PFSK-1 (cell line): ENCODE data around the gene VCL.
A peak's percentile ranks its signal among the peaks of the same experiment; 100 is the strongest.

ENCODE experiments used
- FOXP2 ChIP-seq: optimal IDR thresholded peaks from 2 replicates; pipeline ENCODE3; 2011; ENCODE audit warnings: borderline replicate concordance, control low read depth, inconsistent platforms; ENCODE audit not compliant: insufficient read depth; ENCODE audit errors: extremely low read length, extremely low read depth
- POLR2AphosphoS5 ChIP-seq: IDR thresholded peaks from 2 replicates; pipeline ENCODE4 v1.6.1; 2012; ENCODE audit warnings: low read depth, mild to moderate bottlenecking, control low read depth, low read length, moderate library complexity
- SIN3A ChIP-seq: IDR thresholded peaks from 2 replicates; pipeline ENCODE4 v1.6.1; 2012; ENCODE audit warnings: mild to moderate bottlenecking, low read length, moderate library complexity, borderline replicate concordance; ENCODE audit not compliant: insufficient read depth
- TAF1 ChIP-seq: IDR thresholded peaks from 2 replicates; pipeline ENCODE4 v1.6.1; 2012; ENCODE audit warnings: low read length, control low read depth, borderline replicate concordance; ENCODE audit not compliant: insufficient read depth
- TF ChIP-seq, protein P1 (sequence below), 2 experiments: IDR thresholded peaks; 2 replicates each; pipeline versions ENCODE4 v1.6.1 to v1.8.0; 2011 to 2012; ENCODE audit warnings: low read depth in 2 of 2, low read length in 2 of 2, control low read depth in 1 of 2, inconsistent platforms in 1 of 2, mild to moderate bottlenecking in 1 of 2, moderate library complexity in 1 of 2; ENCODE audit not compliant: insufficient read depth in 1 of 2

Gene VCL

GRCh38 chr10:73997461-73997786 lies 492 bp upstream of the VCL start:
- TF ChIP-seq TAF1 = no peak
- TF ChIP-seq SIN3A = no peak
- TF ChIP-seq FOXP2 = no peak
- TF ChIP-seq, protein P1, sequence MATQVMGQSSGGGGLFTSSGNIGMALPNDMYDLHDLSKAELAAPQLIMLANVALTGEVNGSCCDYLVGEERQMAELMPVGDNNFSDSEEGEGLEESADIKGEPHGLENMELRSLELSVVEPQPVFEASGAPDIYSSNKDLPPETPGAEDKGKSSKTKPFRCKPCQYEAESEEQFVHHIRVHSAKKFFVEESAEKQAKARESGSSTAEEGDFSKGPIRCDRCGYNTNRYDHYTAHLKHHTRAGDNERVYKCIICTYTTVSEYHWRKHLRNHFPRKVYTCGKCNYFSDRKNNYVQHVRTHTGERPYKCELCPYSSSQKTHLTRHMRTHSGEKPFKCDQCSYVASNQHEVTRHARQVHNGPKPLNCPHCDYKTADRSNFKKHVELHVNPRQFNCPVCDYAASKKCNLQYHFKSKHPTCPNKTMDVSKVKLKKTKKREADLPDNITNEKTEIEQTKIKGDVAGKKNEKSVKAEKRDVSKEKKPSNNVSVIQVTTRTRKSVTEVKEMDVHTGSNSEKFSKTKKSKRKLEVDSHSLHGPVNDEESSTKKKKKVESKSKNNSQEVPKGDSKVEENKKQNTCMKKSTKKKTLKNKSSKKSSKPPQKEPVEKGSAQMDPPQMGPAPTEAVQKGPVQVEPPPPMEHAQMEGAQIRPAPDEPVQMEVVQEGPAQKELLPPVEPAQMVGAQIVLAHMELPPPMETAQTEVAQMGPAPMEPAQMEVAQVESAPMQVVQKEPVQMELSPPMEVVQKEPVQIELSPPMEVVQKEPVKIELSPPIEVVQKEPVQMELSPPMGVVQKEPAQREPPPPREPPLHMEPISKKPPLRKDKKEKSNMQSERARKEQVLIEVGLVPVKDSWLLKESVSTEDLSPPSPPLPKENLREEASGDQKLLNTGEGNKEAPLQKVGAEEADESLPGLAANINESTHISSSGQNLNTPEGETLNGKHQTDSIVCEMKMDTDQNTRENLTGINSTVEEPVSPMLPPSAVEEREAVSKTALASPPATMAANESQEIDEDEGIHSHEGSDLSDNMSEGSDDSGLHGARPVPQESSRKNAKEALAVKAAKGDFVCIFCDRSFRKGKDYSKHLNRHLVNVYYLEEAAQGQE (IDR thresholded peaks at IDR 0.05; ENCODE audit: insufficient read depth in 1 of 2, low read depth in 2 of 2, low read length in 2 of 2) = no peak
- TF ChIP-seq POLR2AphosphoS5 = no peak

GRCh38 chr10:73998623-73998928 lies 660 bp downstream of the VCL start:
- TF ChIP-seq TAF1 (no peak), SIN3A (no peak), FOXP2 (no peak), POLR2AphosphoS5 (no peak)
- TF ChIP-seq, protein P1 (IDR thresholded peaks at IDR 0.05; ENCODE audit: insufficient read depth in 1 of 2, low read depth in 2 of 2, low read length in 2 of 2) = no peak

DNA sequence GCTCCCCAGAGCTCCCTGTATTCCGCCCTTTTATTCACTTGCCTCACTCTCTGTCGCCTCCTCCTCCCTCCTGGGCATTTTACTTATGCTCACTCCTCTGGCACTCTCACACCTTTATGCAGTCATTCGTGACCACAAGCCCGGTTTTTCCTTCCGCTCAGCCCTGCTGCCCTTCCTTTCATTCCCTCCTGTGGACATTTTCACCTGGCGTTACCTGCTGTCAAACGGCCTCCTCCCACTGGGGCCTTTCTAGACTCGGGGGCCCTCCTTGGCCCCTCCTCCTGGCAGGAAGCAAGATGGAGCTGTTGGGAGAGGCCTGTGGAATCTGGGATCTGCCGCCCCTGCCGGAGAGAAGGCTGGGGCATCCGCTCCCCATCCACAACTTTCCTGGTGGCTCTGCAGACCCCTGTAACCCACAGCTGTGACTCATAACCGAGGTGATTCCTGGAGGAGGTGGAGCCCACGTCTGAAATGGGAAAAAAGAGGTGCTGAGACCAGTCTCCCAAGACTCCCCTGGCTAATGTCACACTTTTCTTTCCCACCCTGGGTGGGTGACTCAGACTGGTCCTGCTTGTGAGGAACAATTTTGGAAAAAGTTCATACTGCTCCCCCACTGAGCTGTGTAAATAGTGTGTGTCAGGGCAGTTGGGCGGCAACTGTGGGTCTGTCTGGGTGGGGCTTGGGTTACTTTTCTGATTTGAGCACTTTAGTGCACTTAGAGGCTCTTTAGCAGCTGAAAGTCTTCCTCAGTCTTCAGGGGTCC lies 1.2 kb downstream of the VCL start:
- TF ChIP-seq SIN3A = 0 out of 2 replicates have a peak, but pooled peaks have one; percentile 9
- no peak for TF ChIP-seq TAF1

GRCh38 chr10:73999703-74000102 lies 1.8 kb downstream of the VCL start:
- TF ChIP-seq FOXP2 = no peak
- TF ChIP-seq, protein P1 (IDR thresholded peaks at IDR 0.05; ENCODE audit: insufficient read depth in 1 of 2, low read depth in 2 of 2, low read length in 2 of 2) = no peak
- TF ChIP-seq SIN3A = no peak
- TF ChIP-seq POLR2AphosphoS5 = no peak
- TF ChIP-seq TAF1 = no peak

- TF ChIP-seq TAF1 (no peak), POLR2AphosphoS5 (no peak)
Measured at GRCh38 chr10:74000892-74001669, 3.2 kb downstream of the VCL start.

DNA sequence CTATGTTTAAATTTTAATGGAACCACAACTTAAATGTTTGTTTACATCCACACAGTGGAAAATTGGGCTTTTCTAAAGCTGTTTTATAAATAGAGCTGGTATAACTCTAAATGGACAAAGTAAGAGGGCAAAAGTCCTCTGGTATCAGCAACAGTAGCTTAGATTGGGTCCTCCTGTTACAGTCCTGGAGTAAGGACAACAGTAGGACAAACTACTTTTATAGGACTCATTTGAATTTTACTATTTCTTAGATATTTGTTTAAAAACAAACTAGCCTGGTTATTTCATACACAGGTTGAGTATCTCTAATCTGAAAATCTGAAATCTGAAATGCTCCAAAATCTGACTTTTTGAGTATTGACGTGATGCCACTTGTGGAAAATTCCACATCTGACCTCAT lies 8.4 kb downstream of the VCL start:
- no peak for TF ChIP-seq POLR2AphosphoS5
- TF ChIP-seq TAF1 = no peak
- no peak for TF ChIP-seq SIN3A
- no peak for TF ChIP-seq FOXP2
- TF ChIP-seq, protein P1 (IDR thresholded peaks at IDR 0.05; ENCODE audit: insufficient read depth in 1 of 2, low read depth in 2 of 2, low read length in 2 of 2) = no peak
